ENCODE measurements around the gene STON2. TPM values are rescaled to one million over a fixed set of nuclear protein-coding genes. Genes with fewer than 3 reads are reported as not detected.
"Not testable (repeated sequence)": the region's sequence is repeated elsewhere in the genome, so short reads cannot be mapped to it uniquely, and the experiment has no call there.

Gene STON2
- polyA plus RNA-seq, 1 donor, result 20.5 TPM

GRCh38 chr14:81264671-81265070 lies 135.5 kb downstream of the STON2 start:
- DNase-seq, result no peak

- DNase-seq, result no peak
Measured at GRCh38 chr14:81263777-81264410, 136.2 kb downstream of the STON2 start.

- peak; percentile 15 for DNase-seq
Measured at GRCh38 chr14:81261176-81261575, 138.9 kb downstream of the STON2 start.

GRCh38 chr14:81260732-81261131 lies 139.4 kb downstream of the STON2 start:
- no peak for DNase-seq

GRCh38 chr14:81256289-81256960 lies 143.7 kb downstream of the STON2 start:
- no peak for DNase-seq

GRCh38 chr14:81252278-81252677 lies 147.8 kb downstream of the STON2 start:
- no peak for DNase-seq

GRCh38 chr14:81247271-81247766 lies 152.8 kb downstream of the STON2 start:
- DNase-seq, result no peak

GRCh38 chr14:81246461-81247270 lies 153.5 kb downstream of the STON2 start:
- DNase-seq, result no peak

- no peak for DNase-seq
Measured at GRCh38 chr14:81245771-81246170, 154.4 kb downstream of the STON2 start.

- DNase-seq, result not testable (repeated sequence)
Measured at GRCh38 chr14:81244431-81244830, 155.7 kb downstream of the STON2 start.

GRCh38 chr14:81243499-81243898 lies 156.6 kb downstream of the STON2 start:
- no peak for DNase-seq

GRCh38 chr14:81236849-81237248 lies 163.3 kb downstream of the STON2 start:
- DNase-seq, result not testable (repeated sequence)

- DNase-seq, result no peak
Measured at GRCh38 chr14:81236138-81236537, 164.0 kb downstream of the STON2 start.

GRCh38 chr14:81235096-81235495 lies 165.0 kb downstream of the STON2 start:
- DNase-seq, result no peak

GRCh38 chr14:81234278-81234677 lies 165.8 kb downstream of the STON2 start:
- no peak for DNase-seq

GRCh38 chr14:81233615-81234014 lies 166.5 kb downstream of the STON2 start:
- no peak for DNase-seq

GRCh38 chr14:81231540-81231939 lies 168.6 kb downstream of the STON2 start:
- no peak for DNase-seq

GRCh38 chr14:81224222-81224621 lies 175.9 kb downstream of the STON2 start:
- no peak for DNase-seq

- DNase-seq, result not testable (repeated sequence)
Measured at GRCh38 chr14:81223788-81224187, 176.3 kb downstream of the STON2 start.

GRCh38 chr14:81222691-81223090 lies 177.4 kb downstream of the STON2 start:
- no peak for DNase-seq

- DNase-seq, result peak; percentile 23
Measured at GRCh38 chr14:81222126-81222525, 178.0 kb downstream of the STON2 start.

- DNase-seq, result no peak
Measured at GRCh38 chr14:81221579-81222102, 178.5 kb downstream of the STON2 start.

Measured in hindlimb muscle (tissue), 1 donor.